Stimulated activated memory B cell treated with anti-CD40 and anti-IgM and Interleukin-4, amounts not matched to agents 10 μg/mL and 1 μg/mL and 100 μg/mL, for 72 hours (primary cell): ENCODE measurements around the gene QPRT.
"Not testable (repeated sequence)": the region's sequence is repeated elsewhere in the genome, so short reads cannot be mapped to it uniquely, and the experiment has no call there.

Experiments used
- ATAC-seq: fragments of 150-1000 bp; cut with Tn5 transposase; 2 replicates; pipeline ENCODE4 v1.10.0; 2021
- H3K27ac Mint-ChIP-seq: one replicate; pipeline ENCODE4 v1.8.0; 2022; ENCODE audit warnings: mild to moderate bottlenecking, mixed read lengths
- H3K27me3 Mint-ChIP-seq: one replicate; pipeline ENCODE4 v1.8.0; 2022; ENCODE audit warnings: mixed read lengths
- H3K36me3 Mint-ChIP-seq: one replicate; pipeline ENCODE4 v1.8.0; 2022; ENCODE audit warnings: mixed read lengths
- H3K4me1 Mint-ChIP-seq: one replicate; pipeline ENCODE4 v1.8.0; 2022; ENCODE audit warnings: mixed read lengths
- H3K4me3 Mint-ChIP-seq: one replicate; pipeline ENCODE4 v1.8.0; 2022; ENCODE audit warnings: mild to moderate bottlenecking, moderate library complexity, mixed read lengths
- H3K9me3 Mint-ChIP-seq: one replicate; pipeline ENCODE4 v1.8.0; 2022; ENCODE audit warnings: mixed read lengths

Gene QPRT

GRCh38 chr16:29739927-29740629, 61.1 kb downstream of the QPRT start:
- H3K4me3 Mint-ChIP-seq, ATAC-seq, H3K9me3 Mint-ChIP-seq, H3K27me3 Mint-ChIP-seq: not testable (repeated sequence)
- H3K4me1 Mint-ChIP-seq = peaks cover 84% of the 10 kb centered on the region
- peak overlapping the region; percentile 20 for H3K27ac Mint-ChIP-seq
- H3K36me3 Mint-ChIP-seq = peaks cover 24% of the 10 kb centered on the region

- H3K36me3 Mint-ChIP-seq = peaks cover 24% of the 10 kb centered on the region
- H3K4me3 Mint-ChIP-seq, H3K9me3 Mint-ChIP-seq, ATAC-seq, H3K27me3 Mint-ChIP-seq: not testable (repeated sequence)
- peaks cover 84% of the 10 kb centered on the region for H3K4me1 Mint-ChIP-seq
- H3K27ac Mint-ChIP-seq = peak overlapping the region; percentile 26
These were observed 61.6 kb downstream of the QPRT start for GRCh38 chr16:29740630-29741015.

GRCh38 chr16:29742683-29743275, 63.8 kb downstream of the QPRT start:
- Mint-ChIP-seq H3K36me3 (peaks cover 24% of the 10 kb centered on the region), H3K4me1 (peaks cover 81% of the 10 kb centered on the region), H3K27ac (peak overlapping the region; percentile 89), H3K4me3 (no peak overlapping the region), H3K27me3 (no peaks in the 10 kb centered on the region), H3K9me3 (no peaks in the 10 kb centered on the region)
- ATAC-seq = no peak

- H3K9me3 Mint-ChIP-seq = no peaks in the 10 kb centered on the region
- H3K27ac Mint-ChIP-seq = peak overlapping the region; percentile 89
- peaks cover 74% of the 10 kb centered on the region for H3K4me1 Mint-ChIP-seq
- H3K4me3 Mint-ChIP-seq = peak overlapping the region; percentile 12
- H3K36me3 Mint-ChIP-seq = peaks cover 24% of the 10 kb centered on the region
- no peak for ATAC-seq
- no peaks in the 10 kb centered on the region for H3K27me3 Mint-ChIP-seq
These were observed 64.5 kb downstream of the QPRT start for GRCh38 chr16:29743475-29743826.

GRCh38 chr16:29743827-29744531, 65.0 kb downstream of the QPRT start:
- Mint-ChIP-seq H3K27ac (peak overlapping the region; percentile 89), H3K27me3 (no peaks in the 10 kb centered on the region), H3K4me3 (peak overlapping the region; percentile 95), H3K9me3 (no peaks in the 10 kb centered on the region), H3K36me3 (peaks cover 29% of the 10 kb centered on the region), H3K4me1 (peaks cover 69% of the 10 kb centered on the region)
- no peak for ATAC-seq

GRCh38 chr16:29744541-29745101, 65.6 kb downstream of the QPRT start:
- no peak for ATAC-seq
- Mint-ChIP-seq H3K27ac (peak overlapping the region; percentile 89), H3K36me3 (peaks cover 30% of the 10 kb centered on the region), H3K4me1 (peaks cover 62% of the 10 kb centered on the region), H3K4me3 (peak overlapping the region; percentile 95), H3K27me3 (no peaks in the 10 kb centered on the region), H3K9me3 (no peaks in the 10 kb centered on the region)

GRCh38 chr16:29745121-29745852, 66.3 kb downstream of the QPRT start:
- ATAC-seq = peak; percentile 83
- no peaks in the 10 kb centered on the region for H3K9me3 Mint-ChIP-seq
- H3K27ac Mint-ChIP-seq = peak overlapping the region; percentile 89
- peaks cover 26% of the 10 kb centered on the region for H3K36me3 Mint-ChIP-seq
- H3K4me1 Mint-ChIP-seq = peaks cover 56% of the 10 kb centered on the region
- H3K4me3 Mint-ChIP-seq = peak overlapping the region; percentile 95
- no peaks in the 10 kb centered on the region for H3K27me3 Mint-ChIP-seq

GRCh38 chr16:29745853-29746345, 66.9 kb downstream of the QPRT start, which contains the start of gene C16orf54:
Gene C16orf54 (minus strand): TSS chr16:29745990. CDS start chr16:29744951, 1,039 bp downstream.
- Mint-ChIP-seq H3K4me3 (peak within 1 kb of the TSS; percentile 95), H3K36me3 (peaks cover 26% of the 10 kb centered on the region), H3K27ac (peak within 1 kb of the TSS; percentile 89), H3K4me1 (peaks cover 50% of the 10 kb centered on the region), H3K9me3 (no peaks in the 10 kb centered on the region), H3K27me3 (no peaks in the 10 kb centered on the region)
- ATAC-seq = peak; percentile 95

GRCh38 chr16:29746518-29746917, 67.5 kb downstream of the QPRT start:
- ATAC-seq, H3K9me3 Mint-ChIP-seq, H3K27me3 Mint-ChIP-seq: not testable (repeated sequence)
- Mint-ChIP-seq H3K4me1 (peaks cover 43% of the 10 kb centered on the region), H3K4me3 (peak overlapping the region; percentile 95), H3K27ac (peak overlapping the region; percentile 89), H3K36me3 (peaks cover 22% of the 10 kb centered on the region)
